BE2C (cell line): ENCODE results near the gene PRKACB.
"Not testable (repeated sequence)": the region's sequence is repeated elsewhere in the genome, so short reads cannot be mapped to it uniquely, and the experiment has no call there.

Source experiments
- DNase-seq: peaks from one replicate; pipeline ENCODE4 v3.0.0-alpha.2; 2020
- H3K27me3 ChIP-seq: fragments of 250-450 bp; sonication (Bioruptor Pico); 2 replicates; pipeline ENCODE4 v1.5.1; 2020; ENCODE audit warnings: mild to moderate bottlenecking
- H3K36me3 ChIP-seq: fragments of 250-450 bp; sonication (Bioruptor Pico); 2 replicates; pipeline ENCODE4 v1.5.1; 2020; ENCODE audit warnings: mild to moderate bottlenecking
- H3K4me1 ChIP-seq: fragments of 250-450 bp; sonication (Bioruptor Pico); 2 replicates; pipeline ENCODE4 v1.5.1; 2020
- H3K4me3 ChIP-seq: 2 replicates; pipeline ENCODE4 v1.5.1; 2011; ENCODE audit warnings: low read depth, low read length
- H3K9me3 ChIP-seq: fragments of 250-450 bp; sonication (Bioruptor Pico); 2 replicates; pipeline ENCODE4 v1.5.1; 2020
- TF ChIP-seq, protein P1 (sequence below): IDR thresholded peaks from 2 replicates; pipeline ENCODE4 v1.5.1; 2012; ENCODE audit warnings: mild to moderate bottlenecking, low read depth, low read length

PRKACB gene

GRCh38 chr1:84282780-84283333 lies 138.8 kb downstream of the PRKACB start:
- no peak for DNase-seq
- Histone ChIP-seq H3K4me3 (no peak overlapping the region), H3K9me3 (no peaks in the 10 kb centered on the region), H3K27me3 (no peaks in the 10 kb centered on the region), H3K4me1 (no peaks in the 10 kb centered on the region), H3K36me3 (no peaks in the 10 kb centered on the region)
- TF ChIP-seq, protein P1, sequence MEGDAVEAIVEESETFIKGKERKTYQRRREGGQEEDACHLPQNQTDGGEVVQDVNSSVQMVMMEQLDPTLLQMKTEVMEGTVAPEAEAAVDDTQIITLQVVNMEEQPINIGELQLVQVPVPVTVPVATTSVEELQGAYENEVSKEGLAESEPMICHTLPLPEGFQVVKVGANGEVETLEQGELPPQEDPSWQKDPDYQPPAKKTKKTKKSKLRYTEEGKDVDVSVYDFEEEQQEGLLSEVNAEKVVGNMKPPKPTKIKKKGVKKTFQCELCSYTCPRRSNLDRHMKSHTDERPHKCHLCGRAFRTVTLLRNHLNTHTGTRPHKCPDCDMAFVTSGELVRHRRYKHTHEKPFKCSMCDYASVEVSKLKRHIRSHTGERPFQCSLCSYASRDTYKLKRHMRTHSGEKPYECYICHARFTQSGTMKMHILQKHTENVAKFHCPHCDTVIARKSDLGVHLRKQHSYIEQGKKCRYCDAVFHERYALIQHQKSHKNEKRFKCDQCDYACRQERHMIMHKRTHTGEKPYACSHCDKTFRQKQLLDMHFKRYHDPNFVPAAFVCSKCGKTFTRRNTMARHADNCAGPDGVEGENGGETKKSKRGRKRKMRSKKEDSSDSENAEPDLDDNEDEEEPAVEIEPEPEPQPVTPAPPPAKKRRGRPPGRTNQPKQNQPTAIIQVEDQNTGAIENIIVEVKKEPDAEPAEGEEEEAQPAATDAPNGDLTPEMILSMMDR: no peak

GRCh38 chr1:84283381-84283780 lies 139.3 kb downstream of the PRKACB start:
- H3K4me3 ChIP-seq: no peak overlapping the region
- H3K4me1 ChIP-seq: no peaks in the 10 kb centered on the region
- no peaks in the 10 kb centered on the region for H3K27me3 ChIP-seq
- H3K36me3 ChIP-seq: no peaks in the 10 kb centered on the region
- TF ChIP-seq, protein P1: no peak
- no peak for DNase-seq
- no peaks in the 10 kb centered on the region for H3K9me3 ChIP-seq

DNA sequence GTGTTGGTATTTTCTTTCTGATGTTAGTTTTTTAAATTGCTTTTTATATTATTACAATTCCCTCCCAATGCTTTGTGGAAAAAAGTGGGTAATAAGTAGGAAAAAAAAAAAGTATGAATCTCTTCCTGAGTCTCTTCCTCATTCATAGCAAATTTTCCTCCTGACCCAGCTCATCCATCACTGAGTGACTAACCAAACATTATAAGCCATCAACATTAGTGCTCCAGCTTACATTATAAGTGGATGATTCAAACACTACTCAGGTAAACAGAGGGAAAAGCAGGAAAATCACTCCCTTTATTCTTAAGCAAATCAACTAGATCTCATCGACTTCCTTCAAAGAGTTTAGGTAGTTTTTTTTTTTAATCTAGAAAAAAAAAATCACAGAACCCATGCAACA lies 142.0 kb downstream of the PRKACB start:
- Histone ChIP-seq H3K4me3 (no peak overlapping the region), H3K27me3 (no peaks in the 10 kb centered on the region), H3K9me3 (no peaks in the 10 kb centered on the region), H3K36me3 (no peaks in the 10 kb centered on the region), H3K4me1 (no peaks in the 10 kb centered on the region)
- DNase-seq: no peak
- TF ChIP-seq, protein P1: no peak

- H3K27me3 ChIP-seq, H3K36me3 ChIP-seq, H3K9me3 ChIP-seq, H3K4me3 ChIP-seq, DNase-seq, H3K4me1 ChIP-seq: not testable (repeated sequence)
These were observed 143.3 kb downstream of the PRKACB start for GRCh38 chr1:84287389-84287788.
